ENCODE results near the gene EFCAB5. TPM values are rescaled to one million over a fixed set of nuclear protein-coding genes. Genes with fewer than 3 reads are reported as not detected.

The EFCAB5 gene
- polyA plus RNA-seq, 1 donor from 2014 or later: 1.0 TPM

- TF ChIP-seq RAD21 (conservative IDR thresholded peaks at IDR 0.05) (no peak), CTCF (IDR thresholded peaks at IDR 0.05; ENCODE audit: poor library complexity, severe bottlenecking) (no peak), MXI1 (conservative IDR thresholded peaks at IDR 0.05; ENCODE audit: poor library complexity, severe bottlenecking) (no peak), EZH2 (IDR thresholded peaks at IDR 0.05; ENCODE audit: borderline replicate concordance, insufficient read depth, low read length, poor library complexity, severe bottlenecking) (no peak), REST (IDR thresholded peaks at IDR 0.05; ENCODE audit: borderline replicate concordance) (no peak), SMC3 (conservative IDR thresholded peaks at IDR 0.05; ENCODE audit: poor library complexity) (no peak), EP300 (conservative IDR thresholded peaks at IDR 0.05; ENCODE audit: poor library complexity, severe bottlenecking) (no peak), TAF1 (IDR thresholded peaks at IDR 0.05; ENCODE audit: low read depth) (no peak), POLR2AphosphoS5 (IDR thresholded peaks at IDR 0.05) (no peak)
- Histone ChIP-seq H3K4me3 (ENCODE audit: low read length) (no peak overlapping the region), H4K20me1 (ENCODE audit: insufficient read depth) (no peaks in the 10 kb centered on the region), H3K9ac (ENCODE audit: low read length) (no peak overlapping the region), H3K27ac (ENCODE audit: low read length) (no peak overlapping the region), H3K4me2 (ENCODE audit: low read length) (no peak overlapping the region), H3K27me3 (ENCODE audit: insufficient read depth, low read depth, low read length) (no peaks in the 10 kb centered on the region), H3K79me2 (replicated peaks; ENCODE audit: insufficient read depth, low read length) (peaks cover 53% of the 10 kb centered on the region), H3K36me3 (ENCODE audit: insufficient read depth, low read length) (peaks cover 4% of the 10 kb centered on the region), H2AFZ (ENCODE audit: low read depth, low read length) (no peak overlapping the region), H3K9me2 (ENCODE audit: insufficient read depth, low read length) (no peaks in the 10 kb centered on the region), H3K9me3 (ENCODE audit: low read length) (peaks cover 8% of the 10 kb centered on the region), H3F3A (ENCODE audit: insufficient read depth, low read length, poor library complexity, severe bottlenecking) (no peaks in the 10 kb centered on the region)
These were observed 38.0 kb upstream of the EFCAB5 start for GRCh38 chr17:29903471-29903870.

- H3K36me3 ChIP-seq (ENCODE audit: insufficient read depth, low read length): peaks cover 4% of the 10 kb centered on the region
- no peak overlapping the region for H3K4me3 ChIP-seq (ENCODE audit: low read length)
- H3K27me3 ChIP-seq (ENCODE audit: insufficient read depth, low read depth, low read length): no peaks in the 10 kb centered on the region
- H2AFZ ChIP-seq (ENCODE audit: low read depth, low read length): no peak overlapping the region
- peaks cover 63% of the 10 kb centered on the region for H3K79me2 ChIP-seq (replicated peaks; ENCODE audit: insufficient read depth, low read length)
- H3F3A ChIP-seq (ENCODE audit: insufficient read depth, low read length, poor library complexity, severe bottlenecking): no peaks in the 10 kb centered on the region
- peaks cover 4% of the 10 kb centered on the region for H4K20me1 ChIP-seq (ENCODE audit: insufficient read depth)
- H3K9ac ChIP-seq (ENCODE audit: low read length): no peak overlapping the region
- no peak overlapping the region for H3K4me2 ChIP-seq (ENCODE audit: low read length)
- peaks cover 8% of the 10 kb centered on the region for H3K9me3 ChIP-seq (ENCODE audit: low read length)
- no peaks in the 10 kb centered on the region for H3K9me2 ChIP-seq (ENCODE audit: insufficient read depth, low read length)
- TF ChIP-seq POLR2AphosphoS5 (IDR thresholded peaks at IDR 0.05) (no peak), TAF1 (IDR thresholded peaks at IDR 0.05; ENCODE audit: low read depth) (no peak), MXI1 (conservative IDR thresholded peaks at IDR 0.05; ENCODE audit: poor library complexity, severe bottlenecking) (no peak), SMC3 (conservative IDR thresholded peaks at IDR 0.05; ENCODE audit: poor library complexity) (no peak), REST (IDR thresholded peaks at IDR 0.05; ENCODE audit: borderline replicate concordance) (no peak), EP300 (conservative IDR thresholded peaks at IDR 0.05; ENCODE audit: poor library complexity, severe bottlenecking) (no peak), CTCF (IDR thresholded peaks at IDR 0.05; ENCODE audit: poor library complexity, severe bottlenecking) (no peak), RAD21 (conservative IDR thresholded peaks at IDR 0.05) (no peak), EZH2 (IDR thresholded peaks at IDR 0.05; ENCODE audit: borderline replicate concordance, insufficient read depth, low read length, poor library complexity, severe bottlenecking) (no peak)
- no peak overlapping the region for H3K27ac ChIP-seq (ENCODE audit: low read length)
These were observed 36.2 kb upstream of the EFCAB5 start for GRCh38 chr17:29905086-29905878.

Measured in neural cell (in vitro differentiated cells).